ENCODE data around the gene EXOC3L2. TPM values are rescaled to one million over a fixed set of nuclear protein-coding genes. Genes with fewer than 3 reads are reported as not detected.
"Not testable (repeated sequence)": the region's sequence is repeated elsewhere in the genome, so short reads cannot be mapped to it uniquely, and the experiment has no call there.

The EXOC3L2 gene
- total RNA-seq, 2 donors from 2014 or later, result 2.2 to 2.4 TPM

DNA sequence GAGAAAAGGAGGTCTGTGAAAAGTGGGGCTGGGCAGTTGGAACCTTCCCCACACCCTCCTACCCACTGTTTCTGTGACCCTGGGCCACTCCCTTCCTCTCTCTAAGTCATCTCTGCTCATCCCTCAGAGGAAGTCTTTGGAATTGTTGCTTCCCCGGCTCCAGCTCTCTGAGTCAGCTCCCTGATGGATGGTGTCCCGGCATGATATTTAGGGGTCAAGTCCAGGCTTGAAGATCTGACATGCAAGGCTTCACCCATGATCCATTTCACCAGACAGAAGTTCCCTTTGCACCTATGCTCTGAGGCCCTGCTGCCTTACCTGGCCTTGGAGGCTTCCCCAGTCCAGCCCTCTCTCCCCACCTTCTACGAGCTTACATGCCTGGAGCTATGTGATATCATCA, 13.3 kb downstream of the EXOC3L2 start:
- TF ChIP-seq, protein P1, sequence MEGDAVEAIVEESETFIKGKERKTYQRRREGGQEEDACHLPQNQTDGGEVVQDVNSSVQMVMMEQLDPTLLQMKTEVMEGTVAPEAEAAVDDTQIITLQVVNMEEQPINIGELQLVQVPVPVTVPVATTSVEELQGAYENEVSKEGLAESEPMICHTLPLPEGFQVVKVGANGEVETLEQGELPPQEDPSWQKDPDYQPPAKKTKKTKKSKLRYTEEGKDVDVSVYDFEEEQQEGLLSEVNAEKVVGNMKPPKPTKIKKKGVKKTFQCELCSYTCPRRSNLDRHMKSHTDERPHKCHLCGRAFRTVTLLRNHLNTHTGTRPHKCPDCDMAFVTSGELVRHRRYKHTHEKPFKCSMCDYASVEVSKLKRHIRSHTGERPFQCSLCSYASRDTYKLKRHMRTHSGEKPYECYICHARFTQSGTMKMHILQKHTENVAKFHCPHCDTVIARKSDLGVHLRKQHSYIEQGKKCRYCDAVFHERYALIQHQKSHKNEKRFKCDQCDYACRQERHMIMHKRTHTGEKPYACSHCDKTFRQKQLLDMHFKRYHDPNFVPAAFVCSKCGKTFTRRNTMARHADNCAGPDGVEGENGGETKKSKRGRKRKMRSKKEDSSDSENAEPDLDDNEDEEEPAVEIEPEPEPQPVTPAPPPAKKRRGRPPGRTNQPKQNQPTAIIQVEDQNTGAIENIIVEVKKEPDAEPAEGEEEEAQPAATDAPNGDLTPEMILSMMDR (IDR thresholded peaks at IDR 0.05), result no peak
- ATAC-seq (ENCODE audit: insufficient number of reproducible peaks, low FRiP score, low read depth) (no peak), DNase-seq (ENCODE audit: low spot score) (no peak)
- Histone ChIP-seq H3K4me3 (no peak overlapping the region), H3K27me3 (replicated peaks; ENCODE audit: insufficient read depth) (no peaks in the 10 kb centered on the region), H3K9me3 (no peaks in the 10 kb centered on the region), H3K27ac (no peak overlapping the region), H3K4me1 (ENCODE audit: control insufficient read depth in 1 of 2, low read depth in 2 of 2) (peaks cover 0 to 3% of the 10 kb centered on the region in 2 donors), H3K36me3 (no peaks in the 10 kb centered on the region)

DNA sequence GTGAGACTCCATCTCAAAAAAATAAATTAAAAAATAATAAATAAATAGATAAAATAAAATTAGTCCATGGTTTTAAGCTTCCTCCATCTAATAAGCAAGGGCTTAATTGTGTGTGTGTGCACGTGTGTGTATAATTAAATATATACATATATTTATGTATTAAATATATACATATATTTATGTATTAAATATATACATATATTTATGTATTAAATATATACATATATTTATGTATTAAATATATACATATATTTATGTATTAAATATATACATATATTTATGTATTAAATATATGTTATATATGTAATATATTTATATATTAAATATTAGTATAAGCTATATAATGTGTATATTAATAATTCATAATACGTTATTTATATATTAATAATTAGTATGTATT, 16.2 kb downstream of the EXOC3L2 start:
- not testable (repeated sequence) for H3K27me3 ChIP-seq (replicated peaks; ENCODE audit: insufficient read depth); H3K4me3 ChIP-seq; H3K27ac ChIP-seq; ATAC-seq (ENCODE audit: insufficient number of reproducible peaks, low FRiP score, low read depth); H3K4me1 ChIP-seq (ENCODE audit: control insufficient read depth in 1 of 2, low read depth in 2 of 2); H3K36me3 ChIP-seq; DNase-seq (ENCODE audit: low spot score); H3K9me3 ChIP-seq

DNA sequence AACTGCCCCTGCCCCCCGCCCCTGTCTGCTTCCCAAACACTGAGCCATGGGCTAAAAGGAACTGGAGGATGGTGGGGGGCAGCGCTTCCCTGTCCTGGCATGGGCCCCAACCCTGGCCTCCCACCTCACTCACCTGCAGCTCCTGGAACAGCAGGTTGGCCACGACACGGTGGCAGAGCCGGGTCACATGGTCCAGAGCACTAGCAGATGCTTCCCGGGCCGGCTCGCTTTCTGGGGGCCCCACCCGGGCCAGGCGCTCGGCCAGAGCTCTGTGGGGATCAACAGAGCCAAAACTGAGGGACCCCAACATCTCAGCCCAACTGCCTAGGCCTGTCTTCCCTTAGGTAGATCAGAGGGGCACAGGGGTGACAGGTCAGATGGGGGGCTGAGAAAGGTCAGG, 20.6 kb downstream of the EXOC3L2 start:
- no peaks in the 10 kb centered on the region for H3K27me3 ChIP-seq (replicated peaks; ENCODE audit: insufficient read depth)

DNA sequence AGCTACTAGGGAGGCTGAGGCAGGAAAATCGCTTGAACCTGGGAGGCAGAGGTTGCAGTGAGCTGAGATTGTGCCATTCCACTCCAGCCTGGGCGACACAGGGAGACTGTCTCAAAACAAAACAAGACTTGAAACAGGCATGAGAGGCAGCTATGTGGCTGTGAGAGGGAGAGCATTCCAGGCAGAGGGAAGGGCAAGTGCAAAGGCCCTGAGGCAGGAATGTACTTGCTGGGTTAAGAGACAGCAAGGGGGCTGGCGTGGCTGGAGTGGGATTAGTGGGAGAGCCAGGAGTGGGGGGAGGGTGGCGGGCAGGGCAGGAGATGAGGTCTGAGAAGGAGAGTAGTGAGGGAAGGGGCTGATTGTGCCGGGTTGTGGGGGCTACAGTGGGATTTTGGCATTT, 21.3 kb downstream of the EXOC3L2 start:
- DNase-seq (ENCODE audit: low spot score), result no peak
- H3K4me1 ChIP-seq (ENCODE audit: control insufficient read depth in 1 of 2, low read depth in 2 of 2), result no peaks in the 10 kb centered on the region
- no peaks in the 10 kb centered on the region for H3K27me3 ChIP-seq (replicated peaks; ENCODE audit: insufficient read depth)
- no peaks in the 10 kb centered on the region for H3K9me3 ChIP-seq
- TF ChIP-seq, protein P1 (IDR thresholded peaks at IDR 0.05), result no peak
- no peak overlapping the region for H3K4me3 ChIP-seq
- no peaks in the 10 kb centered on the region for H3K36me3 ChIP-seq
- ATAC-seq (ENCODE audit: insufficient number of reproducible peaks, low FRiP score, low read depth), result no peak
- no peak overlapping the region for H3K27ac ChIP-seq

More for the DNA sequence above, 20.6 kb downstream of the EXOC3L2 start:
- DNase-seq (ENCODE audit: low spot score) (no peak), ATAC-seq (ENCODE audit: insufficient number of reproducible peaks, low FRiP score, low read depth) (no peak)
- H3K27ac ChIP-seq, result no peak overlapping the region
- no peak overlapping the region for H3K4me3 ChIP-seq
- H3K9me3 ChIP-seq, result no peaks in the 10 kb centered on the region
- H3K4me1 ChIP-seq (ENCODE audit: control insufficient read depth in 1 of 2, low read depth in 2 of 2), result no peaks in the 10 kb centered on the region
- no peaks in the 10 kb centered on the region for H3K36me3 ChIP-seq
- TF ChIP-seq, protein P1 (IDR thresholded peaks at IDR 0.05), result no peak

DNA sequence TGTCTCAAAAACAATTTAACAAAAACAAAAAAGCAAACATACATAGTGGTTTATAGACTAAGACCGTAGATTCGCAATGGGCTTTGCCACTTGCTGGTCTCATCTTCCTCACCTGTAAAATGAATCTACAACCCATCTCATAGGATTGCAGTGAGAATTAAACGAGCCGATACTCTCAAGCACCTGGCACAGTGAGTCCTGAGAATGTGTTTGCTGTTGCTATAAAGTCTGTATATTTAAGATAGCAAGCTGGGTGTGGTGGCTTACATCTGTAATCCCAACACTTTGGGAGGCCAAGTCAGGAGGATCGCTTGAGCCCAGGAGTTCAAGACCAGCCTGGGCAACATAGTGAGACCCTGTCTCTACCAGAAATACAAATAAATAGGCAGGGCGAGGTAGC, 22.5 kb downstream of the EXOC3L2 start:
- H3K9me3 ChIP-seq, result no peaks in the 10 kb centered on the region
- H3K4me1 ChIP-seq (ENCODE audit: control insufficient read depth in 1 of 2, low read depth in 2 of 2), result peaks cover 0 to 1% of the 10 kb centered on the region in 2 donors
- TF ChIP-seq, protein P1 (IDR thresholded peaks at IDR 0.05), result no peak
- no peaks in the 10 kb centered on the region for H3K27me3 ChIP-seq (replicated peaks; ENCODE audit: insufficient read depth)
- DNase-seq (ENCODE audit: low spot score) (no peak), ATAC-seq (ENCODE audit: insufficient number of reproducible peaks, low FRiP score, low read depth) (no peak)
- no peak overlapping the region for H3K27ac ChIP-seq
- no peaks in the 10 kb centered on the region for H3K36me3 ChIP-seq
- H3K4me3 ChIP-seq, result no peak overlapping the region
